MCF 10A (cell line): ENCODE results near the gene UBAC1. TPM values are rescaled to one million over a fixed set of nuclear protein-coding genes. Genes with fewer than 3 reads are reported as not detected.
"Not testable (repeated sequence)": the region's sequence is repeated elsewhere in the genome, so short reads cannot be mapped to it uniquely, and the experiment has no call there.

Experiments used
- BruUV-seq: library from RNA; stranded (reverse); fragments of 400-500 nt; replicated peaks from 2 replicates; lab custom pipeline; 2021; lab: Mats Ljungman, UMichigan
- CTCF ChIA-PET: fragments of 300-600 bp; sonication (Branson Sonifier 250); formaldehyde crosslinking; extraction: SDS; loops from one replicate; lab custom pipeline; 2021; ENCODE audit warnings: antibody characterized with exemption, inconsistent platforms; lab: Yijun Ruan, JAX
- POLR2A ChIA-PET: fragments of 300-600, 350-650 bp; sonication (Branson Sonifier 250); formaldehyde crosslinking; extraction: SDS; loops from one replicate; lab custom pipeline; 2020; ENCODE audit warnings: antibody characterized with exemption, inconsistent platforms; lab: Yijun Ruan, JAX
- DNase-seq: peaks from one replicate; pipeline ENCODE4 v3.0.0-alpha.2; 2018; ENCODE audit not compliant: unreplicated experiment
- H3K27ac Mint-ChIP-seq: one replicate; pipeline ENCODE4 v1.8.0; 2022; ENCODE audit warnings: mild to moderate bottlenecking, low read depth, mixed read lengths; ENCODE audit not compliant: unreplicated experiment
- H3K27me3 Mint-ChIP-seq: one replicate; pipeline ENCODE4 v1.8.0; 2022; ENCODE audit warnings: mixed read lengths; ENCODE audit not compliant: insufficient read depth, unreplicated experiment
- H3K36me3 Mint-ChIP-seq: one replicate; pipeline ENCODE4 v1.8.0; 2022; ENCODE audit warnings: mild to moderate bottlenecking, moderate library complexity, mixed read lengths; ENCODE audit not compliant: insufficient read depth, unreplicated experiment
- H3K4me1 Mint-ChIP-seq: one replicate; pipeline ENCODE4 v1.8.0; 2022; ENCODE audit warnings: mixed read lengths; ENCODE audit not compliant: insufficient read depth, unreplicated experiment
- H3K4me3 Mint-ChIP-seq: one replicate; pipeline ENCODE4 v1.8.0; 2022; ENCODE audit warnings: mild to moderate bottlenecking, moderate library complexity, mixed read lengths; ENCODE audit not compliant: unreplicated experiment
- H3K9me3 Mint-ChIP-seq: one replicate; pipeline ENCODE4 v1.8.0; 2022; ENCODE audit warnings: mixed read lengths; ENCODE audit not compliant: unreplicated experiment
- intact Hi-C: fragments of 100-400 bp; cut with micrococcal nuclease; formaldehyde crosslinking; loops from 2 replicates; pipeline ENCODE4 v1.14.1; 2022
- total RNA-seq: library from RNA; stranded (reverse); gene quantifications from 2 replicates; pipeline ENCODE4 v1.2.3, GENCODE V29; 2022
- TF ChIP-seq, protein P1 (sequence below): fragments of 200-600 bp; IDR thresholded peaks from one replicate; pipeline ENCODE4 v1.8.0; 2022; ENCODE audit warnings: antibody characterized with exemption, mild to moderate bottlenecking; ENCODE audit not compliant: unreplicated experiment

The UBAC1 gene
- total RNA-seq, 1 experiment from 2014 or later: 34.7 TPM

DNA sequence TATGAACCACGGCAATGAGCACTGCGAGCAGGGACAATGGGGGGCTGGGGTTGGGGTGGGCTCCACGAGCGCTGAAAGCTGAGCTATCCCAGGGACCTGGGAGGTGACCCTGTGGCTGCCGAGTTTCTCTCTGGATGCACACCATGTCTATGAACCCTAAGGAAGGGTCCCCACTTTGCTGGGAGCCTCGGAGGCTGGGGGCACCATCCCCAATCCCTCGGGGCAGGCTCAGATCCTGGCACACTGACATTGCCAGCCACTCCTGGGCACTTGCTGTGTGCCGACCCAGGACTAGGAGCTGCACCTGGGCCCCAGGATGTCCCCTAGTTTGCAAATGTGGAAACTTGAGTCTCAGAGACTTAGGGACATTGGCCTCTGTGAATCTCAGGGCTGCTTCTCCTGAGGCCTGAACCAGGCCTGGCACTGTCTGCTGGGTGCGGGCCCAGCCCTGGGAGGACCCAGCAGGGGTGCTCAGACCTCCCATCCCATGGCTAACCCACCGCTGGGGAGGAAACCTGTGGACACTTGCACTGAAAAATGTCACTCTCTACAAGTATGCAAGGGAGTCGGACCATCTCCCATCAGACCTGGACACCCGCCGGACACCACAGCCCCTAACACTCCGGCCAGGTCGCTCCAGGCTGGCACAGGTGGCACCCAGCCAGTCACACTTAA, 40.8 kb downstream of the UBAC1 start:
- ChIA-PET POLR2A (interaction anchor here (1.0 kb wide), 1 partner anchor 10 kb away, joined by 3 read pairs; no protein-coding TSS in a partner anchor), CTCF (interaction anchor here (0.8 kb wide), 1 partner anchor 56 kb away, joined by 5 read pairs; no protein-coding TSS in a partner anchor)
- BruUV-seq: no TSS peak
- H3K27me3 Mint-ChIP-seq: no peaks in the 10 kb centered on the region
- H3K9me3 Mint-ChIP-seq: no peaks in the 10 kb centered on the region
- H3K4me3 Mint-ChIP-seq: no peak overlapping the region
- DNase-seq: no peak
- peaks cover 27% of the 10 kb centered on the region for H3K36me3 Mint-ChIP-seq
- no peak overlapping the region for H3K27ac Mint-ChIP-seq
- TF ChIP-seq, protein P1, sequence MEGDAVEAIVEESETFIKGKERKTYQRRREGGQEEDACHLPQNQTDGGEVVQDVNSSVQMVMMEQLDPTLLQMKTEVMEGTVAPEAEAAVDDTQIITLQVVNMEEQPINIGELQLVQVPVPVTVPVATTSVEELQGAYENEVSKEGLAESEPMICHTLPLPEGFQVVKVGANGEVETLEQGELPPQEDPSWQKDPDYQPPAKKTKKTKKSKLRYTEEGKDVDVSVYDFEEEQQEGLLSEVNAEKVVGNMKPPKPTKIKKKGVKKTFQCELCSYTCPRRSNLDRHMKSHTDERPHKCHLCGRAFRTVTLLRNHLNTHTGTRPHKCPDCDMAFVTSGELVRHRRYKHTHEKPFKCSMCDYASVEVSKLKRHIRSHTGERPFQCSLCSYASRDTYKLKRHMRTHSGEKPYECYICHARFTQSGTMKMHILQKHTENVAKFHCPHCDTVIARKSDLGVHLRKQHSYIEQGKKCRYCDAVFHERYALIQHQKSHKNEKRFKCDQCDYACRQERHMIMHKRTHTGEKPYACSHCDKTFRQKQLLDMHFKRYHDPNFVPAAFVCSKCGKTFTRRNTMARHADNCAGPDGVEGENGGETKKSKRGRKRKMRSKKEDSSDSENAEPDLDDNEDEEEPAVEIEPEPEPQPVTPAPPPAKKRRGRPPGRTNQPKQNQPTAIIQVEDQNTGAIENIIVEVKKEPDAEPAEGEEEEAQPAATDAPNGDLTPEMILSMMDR: no peak
- no peaks in the 10 kb centered on the region for H3K4me1 Mint-ChIP-seq
- intact Hi-C loops: no loop called here

DNA sequence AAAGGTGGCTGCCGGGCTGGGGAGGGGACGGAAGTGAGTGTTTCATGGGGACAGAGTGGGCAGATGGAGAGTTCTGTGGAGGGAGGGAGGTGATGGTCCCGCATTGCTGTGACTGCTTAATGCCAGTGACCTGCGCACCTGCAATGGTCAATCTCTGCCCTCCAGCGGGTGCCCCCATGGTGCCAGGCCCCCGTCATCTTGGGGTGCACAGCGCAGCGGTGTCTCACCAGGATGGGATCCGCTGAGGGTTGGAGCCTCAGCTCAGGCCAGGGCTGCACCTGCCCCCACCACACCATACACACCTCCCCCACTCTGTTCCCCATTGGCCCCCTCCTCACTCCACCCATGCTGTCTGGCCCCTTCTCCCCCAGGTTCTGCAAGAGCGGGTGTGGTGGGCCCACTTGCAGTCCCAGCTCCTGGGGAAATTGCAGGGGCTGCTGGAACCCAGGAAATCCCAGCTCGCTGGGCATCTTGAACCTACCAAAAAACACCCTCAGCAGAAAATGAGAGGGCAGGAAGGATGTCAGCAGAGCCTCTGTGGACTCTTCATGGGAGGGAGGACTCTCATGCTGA, 41.8 kb downstream of the UBAC1 start:
- no peaks in the 10 kb centered on the region for H3K9me3 Mint-ChIP-seq
- H3K36me3 Mint-ChIP-seq: peaks cover 33% of the 10 kb centered on the region
- intact Hi-C loops: no loop called here
- no peak overlapping the region for H3K27ac Mint-ChIP-seq
- CTCF ChIA-PET: interaction anchor here (0.8 kb wide), 1 partner anchor 55 kb away, joined by 5 read pairs; no protein-coding TSS in a partner anchor
- H3K4me3 Mint-ChIP-seq: no peak overlapping the region
- TF ChIP-seq, protein P1: no peak
- no peak for DNase-seq
- H3K27me3 Mint-ChIP-seq: no peaks in the 10 kb centered on the region
- H3K4me1 Mint-ChIP-seq: no peaks in the 10 kb centered on the region
- POLR2A ChIA-PET: interaction anchor here (0.6 kb wide), 1 partner anchor 11 kb away, joined by 3 read pairs; no protein-coding TSS in a partner anchor
- no TSS peak for BruUV-seq

DNA sequence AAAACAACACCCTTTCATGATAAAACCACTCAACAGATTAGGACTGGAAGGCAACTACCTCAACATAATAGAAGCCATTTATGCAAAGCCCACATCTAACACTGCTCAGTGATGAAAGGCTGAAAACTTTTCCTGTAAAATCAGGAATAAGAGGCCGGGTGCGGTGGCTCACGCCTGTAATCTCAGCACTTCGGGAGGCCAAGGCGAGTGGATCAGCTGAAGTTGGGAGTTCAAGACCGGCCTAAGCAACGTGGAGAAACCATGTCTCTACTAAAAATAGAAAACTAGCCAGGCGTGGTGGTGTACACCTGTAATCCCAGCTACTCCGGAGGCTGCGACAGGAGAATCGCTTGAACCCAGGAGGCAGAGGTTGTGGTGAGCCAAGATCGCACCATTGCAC, 44.9 kb downstream of the UBAC1 start:
- CTCF ChIA-PET, DNase-seq, H3K27me3 Mint-ChIP-seq, H3K4me1 Mint-ChIP-seq, H3K4me3 Mint-ChIP-seq, H3K9me3 Mint-ChIP-seq, BruUV-seq, intact Hi-C loops, H3K27ac Mint-ChIP-seq, POLR2A ChIA-PET: not testable (repeated sequence)
- peaks cover 58% of the 10 kb centered on the region for H3K36me3 Mint-ChIP-seq

GRCh38 chr9:135914921-135915320, 46.3 kb downstream of the UBAC1 start:
- no TSS peak for BruUV-seq
- peaks cover 71% of the 10 kb centered on the region for H3K36me3 Mint-ChIP-seq
- H3K4me1 Mint-ChIP-seq: peaks cover 15% of the 10 kb centered on the region
- no peak overlapping the region for H3K27ac Mint-ChIP-seq
- H3K9me3 Mint-ChIP-seq: peaks cover 15% of the 10 kb centered on the region
- TF ChIP-seq, protein P1: no peak
- no peak overlapping the region for H3K4me3 Mint-ChIP-seq
- ChIA-PET CTCF (interaction anchor here (0.5 kb wide), 1 partner anchor 1225 kb away, joined by 3 read pairs; no protein-coding TSS in a partner anchor), POLR2A (interaction anchor here (1.2 to 2.0 kb wide), 2 partner anchors 11 to 37 kb away, joined by 3 to 4 read pairs; no protein-coding TSS in a partner anchor)
- intact Hi-C loops: no loop called here
- H3K27me3 Mint-ChIP-seq: no peaks in the 10 kb centered on the region
- no peak for DNase-seq

GRCh38 chr9:135911233-135911632, 49.9 kb downstream of the UBAC1 start:
- H3K4me3 Mint-ChIP-seq, DNase-seq, H3K27me3 Mint-ChIP-seq, POLR2A ChIA-PET, BruUV-seq, H3K27ac Mint-ChIP-seq, intact Hi-C loops: not testable (repeated sequence)
- CTCF ChIA-PET: interaction anchor here (0.7 kb wide), 1 partner anchor 44 kb away, joined by 3 read pairs; no protein-coding TSS in a partner anchor
- Mint-ChIP-seq H3K9me3 (peaks cover 22% of the 10 kb centered on the region), H3K36me3 (peaks cover 80% of the 10 kb centered on the region), H3K4me1 (peaks cover 26% of the 10 kb centered on the region)
